ENCODE measurements around the gene SH2D7. TPM values are rescaled to one million over a fixed set of nuclear protein-coding genes. Genes with fewer than 3 reads are reported as not detected.

The SH2D7 gene
- total RNA-seq, 1 experiment from 2014 or later: not detected

GRCh38 chr15:78046796-78047341 is 45.5 kb upstream of the SH2D7 start:
- TF ChIP-seq CTCF (conservative IDR thresholded peaks at IDR 0.05; ENCODE audit: low read depth, low read length) (no peak), EZH2 (IDR thresholded peaks at IDR 0.05; ENCODE audit: borderline replicate concordance, low read depth, low read length, poor library complexity, severe bottlenecking) (no peak)

GRCh38 chr15:78047761-78048627 is 44.4 kb upstream of the SH2D7 start:
- Histone ChIP-seq H3K27me3 (replicated peaks; ENCODE audit: insufficient read depth, low read depth, low read length, poor library complexity) (no peaks in the 10 kb centered on the region), H3K4me1 (ENCODE audit: insufficient read depth, low read length, poor library complexity, severe bottlenecking) (peaks cover 56% of the 10 kb centered on the region), H3K27ac (ENCODE audit: low read depth, low read length, poor library complexity, severe bottlenecking) (peak overlapping the region; percentile 49), H3K4me3 (ENCODE audit: low read depth, low read length, poor library complexity, severe bottlenecking) (no peak overlapping the region), H3K9me3 (ENCODE audit: low read depth, low read length, poor library complexity, severe bottlenecking) (no peaks in the 10 kb centered on the region), H3K36me3 (ENCODE audit: insufficient read depth, low read length, poor library complexity, severe bottlenecking) (peaks cover 7% of the 10 kb centered on the region)
- ChIA-PET POLR2A (ENCODE audit: low non-redundant PET) (interaction anchor here (1.1 kb wide), 1 partner anchor 14 kb away, joined by 3 read pairs; no protein-coding TSS in a partner anchor), CTCF (no interaction called here)
- intact Hi-C loops (cut with micrococcal nuclease; ENCODE audit: unreplicated experiment): no loop called here
- BruUV-seq (replicated peaks): no TSS peak
- DNase-seq (ENCODE audit: low spot score): no peak
- TF ChIP-seq CTCF (conservative IDR thresholded peaks at IDR 0.05; ENCODE audit: low read depth, low read length) (no peak), EZH2 (IDR thresholded peaks at IDR 0.05; ENCODE audit: borderline replicate concordance, low read depth, low read length, poor library complexity, severe bottlenecking) (no peak)

More at GRCh38 chr15:78046796-78047341, 45.5 kb upstream of the SH2D7 start:
- Histone ChIP-seq H3K27ac (ENCODE audit: low read depth, low read length, poor library complexity, severe bottlenecking) (no peak overlapping the region), H3K9me3 (ENCODE audit: low read depth, low read length, poor library complexity, severe bottlenecking) (no peaks in the 10 kb centered on the region), H3K4me3 (ENCODE audit: low read depth, low read length, poor library complexity, severe bottlenecking) (no peak overlapping the region), H3K27me3 (replicated peaks; ENCODE audit: insufficient read depth, low read depth, low read length, poor library complexity) (no peaks in the 10 kb centered on the region), H3K36me3 (ENCODE audit: insufficient read depth, low read length, poor library complexity, severe bottlenecking) (peaks cover 7% of the 10 kb centered on the region), H3K4me1 (ENCODE audit: insufficient read depth, low read length, poor library complexity, severe bottlenecking) (peaks cover 45% of the 10 kb centered on the region)
- ChIA-PET POLR2A (ENCODE audit: low non-redundant PET) (interaction anchor here (1.1 kb wide), 1 partner anchor 15 kb away, joined by 3 read pairs; no protein-coding TSS in a partner anchor), CTCF (no interaction called here)
- BruUV-seq (replicated peaks): no TSS peak
- no peak for DNase-seq (ENCODE audit: low spot score)
- intact Hi-C loops (cut with micrococcal nuclease; ENCODE audit: unreplicated experiment): no loop called here

GRCh38 chr15:78048628-78048920 is 43.8 kb upstream of the SH2D7 start:
- Histone ChIP-seq H3K36me3 (ENCODE audit: insufficient read depth, low read length, poor library complexity, severe bottlenecking) (peaks cover 3% of the 10 kb centered on the region), H3K4me3 (ENCODE audit: low read depth, low read length, poor library complexity, severe bottlenecking) (no peak overlapping the region), H3K27ac (ENCODE audit: low read depth, low read length, poor library complexity, severe bottlenecking) (no peak overlapping the region), H3K4me1 (ENCODE audit: insufficient read depth, low read length, poor library complexity, severe bottlenecking) (peaks cover 59% of the 10 kb centered on the region), H3K9me3 (ENCODE audit: low read depth, low read length, poor library complexity, severe bottlenecking) (no peaks in the 10 kb centered on the region), H3K27me3 (replicated peaks; ENCODE audit: insufficient read depth, low read depth, low read length, poor library complexity) (no peaks in the 10 kb centered on the region)
- intact Hi-C loops (cut with micrococcal nuclease; ENCODE audit: unreplicated experiment): no loop called here
- TF ChIP-seq CTCF (conservative IDR thresholded peaks at IDR 0.05; ENCODE audit: low read depth, low read length): no peak
- TF ChIP-seq EZH2 (IDR thresholded peaks at IDR 0.05; ENCODE audit: borderline replicate concordance, low read depth, low read length, poor library complexity, severe bottlenecking): no peak
- CTCF ChIA-PET: no interaction called here
- no TSS peak for BruUV-seq (replicated peaks)
- POLR2A ChIA-PET (ENCODE audit: low non-redundant PET): no interaction called here
- DNase-seq (ENCODE audit: low spot score): no peak
